Neural crest cell (in vitro differentiated cells): ENCODE results near the gene P2RY2. TPM values are rescaled to one million over a fixed set of nuclear protein-coding genes. Genes with fewer than 3 reads are reported as not detected.

Experiments
- DNase-seq: peaks from one replicate; pipeline ENCODE4 v3.0.0; 2021; ENCODE audit warnings: low read depth, mixed read lengths, low spot score
- H3K27ac Mint-ChIP-seq: one replicate; pipeline ENCODE4 v1.8.0; 2021; ENCODE audit warnings: mild to moderate bottlenecking, mixed read lengths; ENCODE audit not compliant: unreplicated experiment
- H3K27me3 Mint-ChIP-seq: 2 replicates; pipeline ENCODE4 v1.8.0; 2021; ENCODE audit warnings: low read depth, mild to moderate bottlenecking, mixed read lengths
- H3K36me3 Mint-ChIP-seq: 2 replicates; pipeline ENCODE4 v1.8.0; 2021; ENCODE audit warnings: low read depth, mild to moderate bottlenecking, mixed read lengths
- H3K4me1 Mint-ChIP-seq: 2 replicates; pipeline ENCODE4 v1.8.0; 2021; ENCODE audit warnings: mixed read lengths
- H3K4me3 Mint-ChIP-seq: one replicate; pipeline ENCODE4 v1.8.0; 2021; ENCODE audit warnings: mild to moderate bottlenecking, mixed read lengths
- H3K9me3 Mint-ChIP-seq: 2 replicates; pipeline ENCODE4 v1.8.0; 2021; ENCODE audit warnings: mixed read lengths
- CTCF ChIP-seq: fragments of 200-600 bp; sonication (generic); conservative IDR thresholded peaks from 2 replicates; pipeline ENCODE4 v1.5.0; 2021; ENCODE audit warnings: antibody characterized with exemption, mild to moderate bottlenecking
- total RNA-seq: library from RNA; stranded (reverse); gene quantifications from 2 replicates; pipeline ENCODE4 v1.2.1, GENCODE V29; 2021

P2RY2 gene
- total RNA-seq, 1 donor from 2014 or later = 0.14 TPM

- no peak for DNase-seq
- Mint-ChIP-seq H3K4me1 (peaks cover 8% of the 10 kb centered on the region), H3K9me3 (no peaks in the 10 kb centered on the region), H3K27ac (no peak overlapping the region), H3K36me3 (no peaks in the 10 kb centered on the region), H3K4me3 (no peak overlapping the region), H3K27me3 (peaks cover 4% of the 10 kb centered on the region)
- no peak for TF ChIP-seq CTCF
These were observed 47.3 kb downstream of the P2RY2 start for GRCh38 chr11:73265278-73265810.

- TF ChIP-seq CTCF = no peak
- Mint-ChIP-seq H3K27ac (peak overlapping the region; percentile 19), H3K4me1 (peaks cover 8% of the 10 kb centered on the region), H3K36me3 (no peaks in the 10 kb centered on the region), H3K4me3 (no peak overlapping the region), H3K9me3 (no peaks in the 10 kb centered on the region), H3K27me3 (peaks cover 4% of the 10 kb centered on the region)
- no peak for DNase-seq
These were observed 48.0 kb downstream of the P2RY2 start for GRCh38 chr11:73265853-73266645.

GRCh38 chr11:73266646-73267020, 48.6 kb downstream of the P2RY2 start:
- H3K4me3 Mint-ChIP-seq = no peak overlapping the region
- peaks cover 4% of the 10 kb centered on the region for H3K27me3 Mint-ChIP-seq
- no peaks in the 10 kb centered on the region for H3K9me3 Mint-ChIP-seq
- H3K27ac Mint-ChIP-seq = peak overlapping the region; percentile 19
- no peak for DNase-seq
- no peak for TF ChIP-seq CTCF
- H3K36me3 Mint-ChIP-seq = no peaks in the 10 kb centered on the region
- peaks cover 13% of the 10 kb centered on the region for H3K4me1 Mint-ChIP-seq

GRCh38 chr11:73267122-73267846, 49.2 kb downstream of the P2RY2 start:
- Mint-ChIP-seq H3K27ac (no peak overlapping the region), H3K27me3 (peaks cover 4% of the 10 kb centered on the region)
- DNase-seq = no peak

More at GRCh38 chr11:73267122-73267846, 49.2 kb downstream of the P2RY2 start:
- Mint-ChIP-seq H3K4me1 (peaks cover 16% of the 10 kb centered on the region), H3K4me3 (no peak overlapping the region), H3K36me3 (no peaks in the 10 kb centered on the region), H3K9me3 (no peaks in the 10 kb centered on the region)
- no peak for TF ChIP-seq CTCF
